PFSK-1 (cell line): ENCODE data around the gene FCMR.

Experiments used
- POLR2AphosphoS5 ChIP-seq: IDR thresholded peaks from 2 replicates; pipeline ENCODE4 v1.6.1; 2012; ENCODE audit warnings: low read depth, mild to moderate bottlenecking, control low read depth, low read length, moderate library complexity
- REST ChIP-seq, 2 experiments: IDR thresholded peaks; 2 replicates each; pipeline versions ENCODE4 v1.6.1 to v1.8.0; 2011 to 2012; ENCODE audit warnings: low read depth in 2 of 2, low read length in 2 of 2, control low read depth in 1 of 2, inconsistent platforms in 1 of 2, mild to moderate bottlenecking in 1 of 2, moderate library complexity in 1 of 2; ENCODE audit not compliant: insufficient read depth in 1 of 2
- SIN3A ChIP-seq: IDR thresholded peaks from 2 replicates; pipeline ENCODE4 v1.6.1; 2012; ENCODE audit warnings: mild to moderate bottlenecking, low read length, moderate library complexity, borderline replicate concordance; ENCODE audit not compliant: insufficient read depth

GRCh38 chr1:206872139-206872538 is 49.6 kb downstream of the FCMR start:
- TF ChIP-seq REST (IDR thresholded peaks at IDR 0.05; ENCODE audit: insufficient read depth in 1 of 2, low read depth in 2 of 2, low read length in 2 of 2) (0 out of 4 replicates have a peak, but pooled peaks of 1 of the 2 experiments have one; percentile 59), SIN3A (no peak), POLR2AphosphoS5 (peak; percentile 58; the same call in 1 of the 2 replicates)
